ENCODE measurements around the gene RTTN.

DNA sequence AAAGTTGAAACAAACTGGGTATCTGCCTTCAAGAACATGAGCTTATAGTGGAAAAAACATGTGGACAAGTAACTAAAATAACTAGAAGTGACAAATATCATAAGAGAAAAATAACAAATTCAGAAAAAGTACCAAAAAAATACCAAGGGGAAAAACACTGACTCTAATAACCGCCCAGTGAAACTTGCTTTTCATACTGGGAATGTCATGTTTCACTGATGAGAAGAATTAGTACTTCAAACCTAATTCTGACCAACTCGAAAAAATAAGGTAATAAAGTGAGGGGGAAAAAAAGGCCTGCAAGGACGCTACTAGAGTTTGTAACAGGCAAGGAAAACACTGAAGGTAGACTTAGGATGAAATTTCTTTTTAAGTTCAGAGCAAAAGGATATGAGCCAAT, 83.6 kb downstream of the RTTN start:
- TF ChIP-seq, protein P1, sequence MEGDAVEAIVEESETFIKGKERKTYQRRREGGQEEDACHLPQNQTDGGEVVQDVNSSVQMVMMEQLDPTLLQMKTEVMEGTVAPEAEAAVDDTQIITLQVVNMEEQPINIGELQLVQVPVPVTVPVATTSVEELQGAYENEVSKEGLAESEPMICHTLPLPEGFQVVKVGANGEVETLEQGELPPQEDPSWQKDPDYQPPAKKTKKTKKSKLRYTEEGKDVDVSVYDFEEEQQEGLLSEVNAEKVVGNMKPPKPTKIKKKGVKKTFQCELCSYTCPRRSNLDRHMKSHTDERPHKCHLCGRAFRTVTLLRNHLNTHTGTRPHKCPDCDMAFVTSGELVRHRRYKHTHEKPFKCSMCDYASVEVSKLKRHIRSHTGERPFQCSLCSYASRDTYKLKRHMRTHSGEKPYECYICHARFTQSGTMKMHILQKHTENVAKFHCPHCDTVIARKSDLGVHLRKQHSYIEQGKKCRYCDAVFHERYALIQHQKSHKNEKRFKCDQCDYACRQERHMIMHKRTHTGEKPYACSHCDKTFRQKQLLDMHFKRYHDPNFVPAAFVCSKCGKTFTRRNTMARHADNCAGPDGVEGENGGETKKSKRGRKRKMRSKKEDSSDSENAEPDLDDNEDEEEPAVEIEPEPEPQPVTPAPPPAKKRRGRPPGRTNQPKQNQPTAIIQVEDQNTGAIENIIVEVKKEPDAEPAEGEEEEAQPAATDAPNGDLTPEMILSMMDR (IDR thresholded peaks at IDR 0.05; ENCODE audit: insufficient read depth, low read length, poor library complexity, severe bottlenecking): no peak
- TF ChIP-seq EZH2phosphoT487 (conservative IDR thresholded peaks at IDR 0.05; ENCODE audit: low read length): no peak

All from SU-DHL-6 (cell line).